ENCODE results near the gene ABCA4. TPM values are rescaled to one million over a fixed set of nuclear protein-coding genes. Genes with fewer than 3 reads are reported as not detected.

Gene ABCA4
- total and polyA plus RNA-seq, 7 donors: 0.03 to 0.32 (median 0.09) TPM; not detected in 2

- H3K27ac ChIP-seq: no peak overlapping the region
- intact Hi-C loops (cut with DNase I): no loop called here
- H3K4me1 ChIP-seq: no peaks in the 10 kb centered on the region
- no peak for ATAC-seq
- no peaks in the 10 kb centered on the region for H3K27me3 ChIP-seq (ENCODE audit: insufficient read depth in 3 of 3, low read length in 2 of 3)
- no peak for DNase-seq
- no peak overlapping the region for H3K4me3 ChIP-seq
- no peaks in the 10 kb centered on the region for H3K9me3 ChIP-seq
- TF ChIP-seq, protein P1, sequence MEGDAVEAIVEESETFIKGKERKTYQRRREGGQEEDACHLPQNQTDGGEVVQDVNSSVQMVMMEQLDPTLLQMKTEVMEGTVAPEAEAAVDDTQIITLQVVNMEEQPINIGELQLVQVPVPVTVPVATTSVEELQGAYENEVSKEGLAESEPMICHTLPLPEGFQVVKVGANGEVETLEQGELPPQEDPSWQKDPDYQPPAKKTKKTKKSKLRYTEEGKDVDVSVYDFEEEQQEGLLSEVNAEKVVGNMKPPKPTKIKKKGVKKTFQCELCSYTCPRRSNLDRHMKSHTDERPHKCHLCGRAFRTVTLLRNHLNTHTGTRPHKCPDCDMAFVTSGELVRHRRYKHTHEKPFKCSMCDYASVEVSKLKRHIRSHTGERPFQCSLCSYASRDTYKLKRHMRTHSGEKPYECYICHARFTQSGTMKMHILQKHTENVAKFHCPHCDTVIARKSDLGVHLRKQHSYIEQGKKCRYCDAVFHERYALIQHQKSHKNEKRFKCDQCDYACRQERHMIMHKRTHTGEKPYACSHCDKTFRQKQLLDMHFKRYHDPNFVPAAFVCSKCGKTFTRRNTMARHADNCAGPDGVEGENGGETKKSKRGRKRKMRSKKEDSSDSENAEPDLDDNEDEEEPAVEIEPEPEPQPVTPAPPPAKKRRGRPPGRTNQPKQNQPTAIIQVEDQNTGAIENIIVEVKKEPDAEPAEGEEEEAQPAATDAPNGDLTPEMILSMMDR (IDR thresholded peaks at IDR 0.05): no peak
- H3K36me3 ChIP-seq (ENCODE audit: insufficient read depth in 1 of 2, low read depth in 1 of 2): no peaks in the 10 kb centered on the region
- 87 to 93% (median 89%) methylated on average over 5 of the region's 5 CpGs for WGBS, 3 donors
These were observed 25.3 kb upstream of the ABCA4 start for GRCh38 chr1:94146273-94146672.

- WGBS, 3 donors: 21 to 42% (median 38%) methylated on average over 1 of the region's 1 CpG
These were observed 23.9 kb upstream of the ABCA4 start for GRCh38 chr1:94144836-94145235.

DNA sequence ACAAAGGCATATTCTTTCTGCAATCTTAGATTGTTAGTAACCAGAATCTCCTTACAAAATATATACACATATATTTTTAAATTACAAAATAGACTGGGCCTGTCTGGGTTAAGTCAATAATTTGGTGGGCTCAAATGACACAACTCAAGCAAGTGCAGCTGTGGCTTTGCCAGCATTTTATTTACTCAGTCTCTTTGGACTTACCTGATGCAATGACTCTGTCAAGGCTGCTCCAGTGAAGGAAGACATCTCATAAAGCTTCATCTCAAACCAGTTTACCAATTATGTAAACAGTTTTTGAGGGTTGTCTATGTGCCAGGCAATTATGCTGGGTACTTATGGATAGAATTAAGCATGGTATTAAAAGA, 22.8 kb upstream of the ABCA4 start:
- ATAC-seq (no peak), DNase-seq (no peak)
- no peak overlapping the region for H3K27ac ChIP-seq

More at GRCh38 chr1:94144836-94145235, 23.9 kb upstream of the ABCA4 start:
- Histone ChIP-seq H3K9me3 (no peaks in the 10 kb centered on the region), H3K4me3 (no peak overlapping the region), H3K36me3 (ENCODE audit: insufficient read depth in 1 of 2, low read depth in 1 of 2) (no peaks in the 10 kb centered on the region), H3K27ac (no peak overlapping the region), H3K4me1 (no peaks in the 10 kb centered on the region), H3K27me3 (ENCODE audit: insufficient read depth in 3 of 3, low read length in 2 of 3) (no peaks in the 10 kb centered on the region)
- intact Hi-C loops (cut with DNase I): no loop called here
- TF ChIP-seq, protein P1 (IDR thresholded peaks at IDR 0.05): no peak
- ATAC-seq: no peak
- no peak for DNase-seq

DNA sequence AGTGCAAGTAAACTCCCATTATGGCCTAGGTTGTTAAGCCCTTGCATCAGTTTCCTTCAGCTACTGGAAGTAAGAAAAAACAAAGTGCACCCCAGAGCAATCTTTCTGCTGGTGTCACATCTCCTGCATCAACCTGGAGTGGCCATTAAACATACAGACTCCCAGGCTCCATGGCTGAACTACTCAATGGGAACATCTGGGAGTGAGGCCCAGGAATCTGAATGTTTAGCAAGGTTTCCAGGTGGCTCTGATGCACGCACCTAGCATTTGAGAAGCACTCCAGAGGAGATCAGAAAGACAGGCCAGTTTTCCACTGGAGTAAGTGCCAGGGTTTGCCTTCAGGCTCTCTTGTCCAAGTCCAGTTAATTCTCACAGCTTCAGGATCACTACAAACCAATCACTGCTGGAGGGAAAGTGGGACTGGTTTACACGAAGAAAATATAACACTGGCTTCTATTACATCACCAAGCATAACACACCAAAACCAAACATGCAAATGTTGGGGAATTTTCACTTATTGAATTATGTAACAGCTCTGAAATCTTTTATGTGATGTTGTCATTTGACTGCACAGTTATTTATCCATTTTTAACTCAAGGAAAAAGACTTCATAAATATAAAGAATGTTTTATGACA, 22.3 kb upstream of the ABCA4 start:
- no peak overlapping the region for H3K4me3 ChIP-seq
- ATAC-seq (no peak), DNase-seq (no peak)
- no peak overlapping the region for H3K27ac ChIP-seq
- no peaks in the 10 kb centered on the region for H3K36me3 ChIP-seq (ENCODE audit: insufficient read depth in 1 of 2, low read depth in 1 of 2)
- H3K9me3 ChIP-seq: no peaks in the 10 kb centered on the region
- intact Hi-C loops (cut with DNase I): no loop called here
- no peaks in the 10 kb centered on the region for H3K27me3 ChIP-seq (ENCODE audit: insufficient read depth in 3 of 3, low read length in 2 of 3)
- no peaks in the 10 kb centered on the region for H3K4me1 ChIP-seq
- 22 to 38% (median 31%) methylated on average over 2 of the region's 2 CpGs for WGBS, 3 donors
- TF ChIP-seq, protein P1 (IDR thresholded peaks at IDR 0.05): no peak

More for the DNA sequence above, 22.8 kb upstream of the ABCA4 start:
- Histone ChIP-seq H3K4me1 (no peaks in the 10 kb centered on the region), H3K36me3 (ENCODE audit: insufficient read depth in 1 of 2, low read depth in 1 of 2) (no peaks in the 10 kb centered on the region), H3K27me3 (ENCODE audit: insufficient read depth in 3 of 3, low read length in 2 of 3) (no peaks in the 10 kb centered on the region), H3K4me3 (no peak overlapping the region), H3K9me3 (no peaks in the 10 kb centered on the region)
- TF ChIP-seq, protein P1 (IDR thresholded peaks at IDR 0.05): no peak
- intact Hi-C loops (cut with DNase I): no loop called here

- no peaks in the 10 kb centered on the region for H3K4me1 ChIP-seq
- no peak overlapping the region for H3K4me3 ChIP-seq
- no peak for DNase-seq
- H3K9me3 ChIP-seq: no peaks in the 10 kb centered on the region
- H3K36me3 ChIP-seq (ENCODE audit: insufficient read depth in 1 of 2, low read depth in 1 of 2): no peaks in the 10 kb centered on the region
- TF ChIP-seq, protein P1 (IDR thresholded peaks at IDR 0.05): no peak
- 72 to 80% (median 79%) methylated on average over 2 of the region's 2 CpGs for WGBS, 3 donors
- H3K27me3 ChIP-seq (ENCODE audit: insufficient read depth in 3 of 3, low read length in 2 of 3): no peaks in the 10 kb centered on the region
- ATAC-seq: no peak
- intact Hi-C loops (cut with DNase I): no loop called here
- H3K27ac ChIP-seq: peak overlapping the region; percentile 11
These were observed 21.6 kb upstream of the ABCA4 start for GRCh38 chr1:94142583-94142982.
